PC-3 (cell line): Measurements from ENCODE around the gene IL20RB.

ENCODE experiments used
- EZH2 ChIP-seq: fragments of 300-600 bp; sonication (generic); IDR thresholded peaks from one replicate; pipeline ENCODE4 v1.6.1; 2017; ENCODE audit warnings: antibody characterized with exemption, mild to moderate bottlenecking, low read length; ENCODE audit not compliant: unreplicated experiment
- TF ChIP-seq, protein P1 (sequence below): fragments of 300-600 bp; sonication (generic); conservative IDR thresholded peaks from 2 replicates; pipeline ENCODE4 v1.5.1; 2017; ENCODE audit warnings: antibody characterized with exemption, low read depth, mild to moderate bottlenecking, low read length

GRCh38 chr3:136994772-136995516 lies 37.2 kb downstream of the IL20RB start:
- TF ChIP-seq, protein P1, sequence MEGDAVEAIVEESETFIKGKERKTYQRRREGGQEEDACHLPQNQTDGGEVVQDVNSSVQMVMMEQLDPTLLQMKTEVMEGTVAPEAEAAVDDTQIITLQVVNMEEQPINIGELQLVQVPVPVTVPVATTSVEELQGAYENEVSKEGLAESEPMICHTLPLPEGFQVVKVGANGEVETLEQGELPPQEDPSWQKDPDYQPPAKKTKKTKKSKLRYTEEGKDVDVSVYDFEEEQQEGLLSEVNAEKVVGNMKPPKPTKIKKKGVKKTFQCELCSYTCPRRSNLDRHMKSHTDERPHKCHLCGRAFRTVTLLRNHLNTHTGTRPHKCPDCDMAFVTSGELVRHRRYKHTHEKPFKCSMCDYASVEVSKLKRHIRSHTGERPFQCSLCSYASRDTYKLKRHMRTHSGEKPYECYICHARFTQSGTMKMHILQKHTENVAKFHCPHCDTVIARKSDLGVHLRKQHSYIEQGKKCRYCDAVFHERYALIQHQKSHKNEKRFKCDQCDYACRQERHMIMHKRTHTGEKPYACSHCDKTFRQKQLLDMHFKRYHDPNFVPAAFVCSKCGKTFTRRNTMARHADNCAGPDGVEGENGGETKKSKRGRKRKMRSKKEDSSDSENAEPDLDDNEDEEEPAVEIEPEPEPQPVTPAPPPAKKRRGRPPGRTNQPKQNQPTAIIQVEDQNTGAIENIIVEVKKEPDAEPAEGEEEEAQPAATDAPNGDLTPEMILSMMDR: no peak
- TF ChIP-seq EZH2: no peak
